Activated gamma-delta T cell treated with Interleukin-2 at 50 U/mL for 16 hours (primary cell): Measurements from ENCODE around the gene UTS2.

Experiments used
- DNase-seq: peaks from one replicate; pipeline ENCODE4 v3.0.0-alpha.2; 2020

UTS2 gene

GRCh38 chr1:7862211-7863060 lies 9.6 kb upstream of the UTS2 start:
- DNase-seq, result no peak

GRCh38 chr1:7861452-7861851 lies 8.6 kb upstream of the UTS2 start:
- DNase-seq, result no peak

- no peak for DNase-seq
Measured at GRCh38 chr1:7860130-7860529, 7.3 kb upstream of the UTS2 start.

- no peak for DNase-seq
Measured at GRCh38 chr1:7859406-7859805, 6.5 kb upstream of the UTS2 start.

GRCh38 chr1:7857985-7858384 lies 5.1 kb upstream of the UTS2 start:
- DNase-seq, result no peak

GRCh38 chr1:7857000-7857399 lies 4.1 kb upstream of the UTS2 start:
- no peak for DNase-seq

GRCh38 chr1:7856345-7856744 lies 3.5 kb upstream of the UTS2 start:
- no peak for DNase-seq

GRCh38 chr1:7853684-7854026 lies 790 bp upstream of the UTS2 start:
- DNase-seq, result no peak

GRCh38 chr1:7850786-7851185 lies 2.1 kb downstream of the UTS2 start:
- no peak for DNase-seq

- DNase-seq, result no peak
Measured at GRCh38 chr1:7847599-7847998, 5.3 kb downstream of the UTS2 start.

- DNase-seq, result no peak
Measured at GRCh38 chr1:7846656-7847055, 6.2 kb downstream of the UTS2 start.

GRCh38 chr1:7845761-7846160 lies 7.1 kb downstream of the UTS2 start:
- DNase-seq, result no peak

- no peak for DNase-seq
Measured at GRCh38 chr1:7842517-7842916, 10.3 kb downstream of the UTS2 start.

GRCh38 chr1:7839526-7839925 lies 13.3 kb downstream of the UTS2 start:
- no peak for DNase-seq

- no peak for DNase-seq
Measured at GRCh38 chr1:7838714-7839113, 14.2 kb downstream of the UTS2 start.

GRCh38 chr1:7833035-7833434 lies 19.8 kb downstream of the UTS2 start:
- no peak for DNase-seq

GRCh38 chr1:7831458-7831857 lies 21.4 kb downstream of the UTS2 start:
- no peak for DNase-seq

GRCh38 chr1:7827126-7827955 lies 25.5 kb downstream of the UTS2 start:
- peak; percentile 37 for DNase-seq

- no peak for DNase-seq
Measured at GRCh38 chr1:7826363-7826762, 26.5 kb downstream of the UTS2 start.

GRCh38 chr1:7824701-7825100 lies 28.2 kb downstream of the UTS2 start:
- DNase-seq, result no peak

GRCh38 chr1:7821282-7821681 lies 31.6 kb downstream of the UTS2 start:
- DNase-seq, result no peak

- DNase-seq, result no peak
Measured at GRCh38 chr1:7813677-7814373, 39.0 kb downstream of the UTS2 start.

- DNase-seq, result no peak
Measured at GRCh38 chr1:7811476-7811875, 41.4 kb downstream of the UTS2 start.

GRCh38 chr1:7810395-7810794 lies 42.5 kb downstream of the UTS2 start:
- DNase-seq, result no peak
